Measurements from ENCODE around the gene ARID3B. TPM values are rescaled to one million over a fixed set of nuclear protein-coding genes. Genes with fewer than 3 reads are reported as not detected.
A peak's percentile ranks its signal among the peaks of the same experiment; 100 is the strongest.

Gene ARID3B
- total and polyA plus RNA-seq, 7 donors, result 1.8 to 5.5 (median 3.0) TPM

GRCh38 chr15:74598126-74598842, 57.3 kb downstream of the ARID3B start:
- DNase-seq (peak; percentile 94 to 97), ATAC-seq (peak; percentile 97 to 99 (median 99))
- TF ChIP-seq, protein P1, sequence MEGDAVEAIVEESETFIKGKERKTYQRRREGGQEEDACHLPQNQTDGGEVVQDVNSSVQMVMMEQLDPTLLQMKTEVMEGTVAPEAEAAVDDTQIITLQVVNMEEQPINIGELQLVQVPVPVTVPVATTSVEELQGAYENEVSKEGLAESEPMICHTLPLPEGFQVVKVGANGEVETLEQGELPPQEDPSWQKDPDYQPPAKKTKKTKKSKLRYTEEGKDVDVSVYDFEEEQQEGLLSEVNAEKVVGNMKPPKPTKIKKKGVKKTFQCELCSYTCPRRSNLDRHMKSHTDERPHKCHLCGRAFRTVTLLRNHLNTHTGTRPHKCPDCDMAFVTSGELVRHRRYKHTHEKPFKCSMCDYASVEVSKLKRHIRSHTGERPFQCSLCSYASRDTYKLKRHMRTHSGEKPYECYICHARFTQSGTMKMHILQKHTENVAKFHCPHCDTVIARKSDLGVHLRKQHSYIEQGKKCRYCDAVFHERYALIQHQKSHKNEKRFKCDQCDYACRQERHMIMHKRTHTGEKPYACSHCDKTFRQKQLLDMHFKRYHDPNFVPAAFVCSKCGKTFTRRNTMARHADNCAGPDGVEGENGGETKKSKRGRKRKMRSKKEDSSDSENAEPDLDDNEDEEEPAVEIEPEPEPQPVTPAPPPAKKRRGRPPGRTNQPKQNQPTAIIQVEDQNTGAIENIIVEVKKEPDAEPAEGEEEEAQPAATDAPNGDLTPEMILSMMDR (IDR thresholded peaks at IDR 0.05), result no peak
- 1 to 5% (median 1%) methylated on average over 26 of the region's 26 CpGs for WGBS, 3 donors
- peak overlapping the region; percentile 85 for H3K4me3 ChIP-seq
- peaks cover 0 to 16% of the 10 kb centered on the region in 2 donors for H3K36me3 ChIP-seq (ENCODE audit: insufficient read depth in 1 of 2, low read depth in 1 of 2)
- intact Hi-C loops (cut with DNase I), result no loop called here
- no peaks in the 10 kb centered on the region for H3K9me3 ChIP-seq
- peak overlapping the region; percentile 85 for H3K27ac ChIP-seq
- H3K4me1 ChIP-seq, result peaks cover 13% of the 10 kb centered on the region
- no peaks in the 10 kb centered on the region for H3K27me3 ChIP-seq (ENCODE audit: insufficient read depth in 3 of 3, low read length in 2 of 3)

DNA sequence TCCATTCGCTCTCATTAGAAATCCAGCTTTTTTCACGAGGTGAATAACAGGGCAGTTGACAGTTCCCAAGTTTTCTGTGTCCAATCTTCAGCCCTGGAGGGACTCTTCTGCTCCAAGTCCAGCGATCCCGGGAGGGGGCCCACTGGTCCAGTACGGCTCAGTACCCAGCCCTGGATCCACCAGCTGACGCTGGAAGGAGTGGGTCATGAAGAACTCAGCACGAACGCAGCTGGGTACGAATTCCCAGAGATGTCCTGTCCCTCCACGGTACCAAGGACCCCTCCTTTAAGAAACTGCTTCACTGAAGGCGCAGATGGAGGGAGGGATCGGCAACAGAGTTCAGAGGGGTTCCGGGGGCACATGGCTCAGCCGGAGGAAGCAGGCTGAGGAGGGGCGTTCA, 58.1 kb downstream of the ARID3B start:
- H3K4me3 ChIP-seq, result peak overlapping the region; percentile 85
- TF ChIP-seq, protein P1 (IDR thresholded peaks at IDR 0.05), result no peak
- intact Hi-C loops (cut with DNase I), result no loop called here
- peak overlapping the region; percentile 85 for H3K27ac ChIP-seq
- H3K27me3 ChIP-seq (ENCODE audit: insufficient read depth in 3 of 3, low read length in 2 of 3), result no peaks in the 10 kb centered on the region
- ATAC-seq (peak in 1 of 4 donors; percentile 16), DNase-seq (peak in 1 of 2 donors; percentile 19)
- H3K4me1 ChIP-seq, result peaks cover 13% of the 10 kb centered on the region
- peaks cover 0 to 8% of the 10 kb centered on the region in 2 donors for H3K36me3 ChIP-seq (ENCODE audit: insufficient read depth in 1 of 2, low read depth in 1 of 2)
- no peaks in the 10 kb centered on the region for H3K9me3 ChIP-seq
- whole genome bisulfite sequencing, 3 donors, result 58 to 64% (median 59%) methylated on average over 15 of the region's 15 CpGs

GRCh38 chr15:74603026-74603788, 62.2 kb downstream of the ARID3B start:
- peaks cover 13% of the 10 kb centered on the region for H3K4me1 ChIP-seq
- intact Hi-C loops (cut with DNase I), result no loop called here
- no peaks in the 10 kb centered on the region for H3K36me3 ChIP-seq (ENCODE audit: insufficient read depth in 1 of 2, low read depth in 1 of 2)
- H3K27ac ChIP-seq, result no peak overlapping the region
- no peak overlapping the region for H3K4me3 ChIP-seq
- ATAC-seq (no peak), DNase-seq (no peak)
- WGBS, 3 donors, result 84 to 93% (median 89%) methylated on average over 13 of the region's 13 CpGs
- H3K27me3 ChIP-seq (ENCODE audit: insufficient read depth in 3 of 3, low read length in 2 of 3), result no peaks in the 10 kb centered on the region
- no peaks in the 10 kb centered on the region for H3K9me3 ChIP-seq
- TF ChIP-seq, protein P1 (IDR thresholded peaks at IDR 0.05), result no peak

DNA sequence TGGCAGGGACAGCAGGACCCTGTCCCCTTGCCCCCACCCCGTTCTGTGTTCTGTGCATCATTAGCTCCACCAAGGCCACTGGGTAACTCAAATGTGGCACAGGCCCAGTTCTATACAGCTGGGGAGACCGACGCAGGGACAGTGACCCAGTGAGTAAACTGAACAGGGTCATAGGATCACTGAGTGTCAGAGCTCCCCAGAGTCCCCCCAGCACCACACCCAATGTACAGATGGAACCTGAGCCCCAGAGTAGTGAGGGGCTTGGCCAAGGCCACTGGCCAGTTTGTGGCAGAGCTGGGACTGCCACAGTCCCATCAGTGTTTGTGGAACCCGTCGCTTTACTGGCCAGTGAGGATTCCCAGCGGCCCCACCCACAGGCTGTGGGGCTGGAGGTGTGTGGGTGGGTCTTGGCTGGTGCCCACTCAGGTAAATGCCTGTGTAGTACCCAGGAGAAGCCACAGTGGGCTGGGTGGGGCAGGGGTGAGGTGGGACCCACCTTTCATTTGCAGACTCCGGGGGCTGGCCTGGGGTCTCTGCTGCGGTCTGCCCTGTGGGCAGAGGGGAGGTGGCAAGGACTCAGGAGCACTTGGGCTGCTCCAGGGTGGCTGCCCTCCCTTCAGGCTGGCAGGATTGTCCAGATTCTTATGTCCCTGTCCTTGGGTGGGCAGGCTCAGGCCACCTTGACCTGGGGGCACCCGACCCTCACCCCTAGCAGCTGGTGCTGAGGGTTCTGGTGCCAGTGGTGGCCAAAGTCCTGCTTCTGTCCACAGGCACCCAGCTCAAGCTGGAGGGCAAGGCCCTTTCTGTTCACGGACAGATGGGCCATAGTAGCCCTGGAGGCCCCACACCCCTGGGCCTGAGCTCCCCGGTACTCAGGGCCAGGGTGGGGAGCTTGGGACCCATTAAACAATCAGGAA, 63.0 kb downstream of the ARID3B start:
- intact Hi-C loops (cut with DNase I), result no loop called here
- no peak for DNase-seq
- TF ChIP-seq, protein P1 (IDR thresholded peaks at IDR 0.05), result no peak
- WGBS, 3 donors, result 84 to 89% (median 85%) methylated on average over 11 of the region's 11 CpGs
- no peak overlapping the region for H3K4me3 ChIP-seq
- no peak for ATAC-seq
- H3K27me3 ChIP-seq (ENCODE audit: insufficient read depth in 3 of 3, low read length in 2 of 3), result no peaks in the 10 kb centered on the region
- peaks cover 9% of the 10 kb centered on the region for H3K4me1 ChIP-seq
- no peak overlapping the region for H3K27ac ChIP-seq
- no peaks in the 10 kb centered on the region for H3K9me3 ChIP-seq
- H3K36me3 ChIP-seq (ENCODE audit: insufficient read depth in 1 of 2, low read depth in 1 of 2), result no peaks in the 10 kb centered on the region

Data from psoas muscle (tissue), 8 donors.